ENCODE data around the gene DIPK1A.

The DIPK1A gene

GRCh38 chr1:92948071-92948470 lies 13.2 kb downstream of the DIPK1A start:
- peaks cover 24% of the 10 kb centered on the region for H3K4me1 Mint-ChIP-seq
- no peak overlapping the region for H3K27ac Mint-ChIP-seq
- no peak overlapping the region for H3K4me3 Mint-ChIP-seq
- DNase-seq (ENCODE audit: low spot score in 2 of 2) (no peak), ATAC-seq (no peak)
- H3K36me3 Mint-ChIP-seq, result no peaks in the 10 kb centered on the region
- no peaks in the 10 kb centered on the region for H3K9me3 Mint-ChIP-seq

GRCh38 chr1:92945748-92946270 lies 15.5 kb downstream of the DIPK1A start:
- no peak for DNase-seq (ENCODE audit: low spot score in 2 of 2)
- H3K4me1 Mint-ChIP-seq, result peaks cover 26% of the 10 kb centered on the region
- H3K9me3 Mint-ChIP-seq, result no peaks in the 10 kb centered on the region
- no peaks in the 10 kb centered on the region for H3K36me3 Mint-ChIP-seq
- H3K4me3 Mint-ChIP-seq, result no peak overlapping the region
- no peak for ATAC-seq
- no peak overlapping the region for H3K27ac Mint-ChIP-seq

GRCh38 chr1:92944901-92945747 lies 16.1 kb downstream of the DIPK1A start:
- no peak for ATAC-seq
- H3K4me1 Mint-ChIP-seq, result peaks cover 33% of the 10 kb centered on the region
- no peak overlapping the region for H3K27ac Mint-ChIP-seq
- no peak overlapping the region for H3K4me3 Mint-ChIP-seq
- H3K9me3 Mint-ChIP-seq, result no peaks in the 10 kb centered on the region
- H3K36me3 Mint-ChIP-seq, result no peaks in the 10 kb centered on the region
- no peak for DNase-seq (ENCODE audit: low spot score in 2 of 2)

GRCh38 chr1:92943502-92943847 lies 17.8 kb downstream of the DIPK1A start:
- Mint-ChIP-seq H3K27ac (no peak overlapping the region), H3K9me3 (no peaks in the 10 kb centered on the region), H3K36me3 (no peaks in the 10 kb centered on the region), H3K4me1 (peaks cover 36% of the 10 kb centered on the region), H3K4me3 (no peak overlapping the region)
- DNase-seq (ENCODE audit: low spot score in 2 of 2) (no peak), ATAC-seq (no peak)

- Mint-ChIP-seq H3K36me3 (no peaks in the 10 kb centered on the region), H3K9me3 (no peaks in the 10 kb centered on the region), H3K27ac (no peak overlapping the region), H3K4me1 (peaks cover 36% of the 10 kb centered on the region), H3K4me3 (no peak overlapping the region)
- ATAC-seq, result peak; percentile 61
- no peak for DNase-seq (ENCODE audit: low spot score in 2 of 2)
These were observed 20.7 kb downstream of the DIPK1A start for GRCh38 chr1:92940541-92940940.

GRCh38 chr1:92937731-92938130 lies 23.5 kb downstream of the DIPK1A start:
- DNase-seq (ENCODE audit: low spot score in 2 of 2) (no peak), ATAC-seq (no peak)
- Mint-ChIP-seq H3K9me3 (no peaks in the 10 kb centered on the region), H3K27ac (no peak overlapping the region), H3K4me3 (no peak overlapping the region), H3K36me3 (no peaks in the 10 kb centered on the region), H3K4me1 (peaks cover 31% of the 10 kb centered on the region)

GRCh38 chr1:92936865-92937264 lies 24.4 kb downstream of the DIPK1A start:
- DNase-seq (ENCODE audit: low spot score in 2 of 2) (no peak), ATAC-seq (no peak)
- Mint-ChIP-seq H3K27ac (no peak overlapping the region), H3K4me3 (no peak overlapping the region), H3K36me3 (no peaks in the 10 kb centered on the region), H3K9me3 (no peaks in the 10 kb centered on the region), H3K4me1 (peaks cover 31% of the 10 kb centered on the region)

- Mint-ChIP-seq H3K9me3 (no peaks in the 10 kb centered on the region), H3K4me3 (no peak overlapping the region), H3K4me1 (peaks cover 33% of the 10 kb centered on the region), H3K27ac (no peak overlapping the region), H3K36me3 (no peaks in the 10 kb centered on the region)
- ATAC-seq, result no peak
- no peak for DNase-seq (ENCODE audit: low spot score in 2 of 2)
These were observed 26.6 kb downstream of the DIPK1A start for GRCh38 chr1:92934395-92935378.

GRCh38 chr1:92933459-92933858 lies 27.8 kb downstream of the DIPK1A start:
- peaks cover 40% of the 10 kb centered on the region for H3K4me1 Mint-ChIP-seq
- no peak for ATAC-seq
- H3K9me3 Mint-ChIP-seq, result no peaks in the 10 kb centered on the region
- H3K4me3 Mint-ChIP-seq, result no peak overlapping the region
- no peak overlapping the region for H3K27ac Mint-ChIP-seq
- no peaks in the 10 kb centered on the region for H3K36me3 Mint-ChIP-seq
- no peak for DNase-seq (ENCODE audit: low spot score in 2 of 2)

- Mint-ChIP-seq H3K36me3 (no peaks in the 10 kb centered on the region), H3K27ac (no peak overlapping the region)
These were observed 29.6 kb downstream of the DIPK1A start for GRCh38 chr1:92931691-92932090.

GRCh38 chr1:92929461-92929860 lies 31.8 kb downstream of the DIPK1A start:
- Mint-ChIP-seq H3K4me1 (peaks cover 29% of the 10 kb centered on the region), H3K4me3 (no peak overlapping the region), H3K36me3 (no peaks in the 10 kb centered on the region), H3K9me3 (no peaks in the 10 kb centered on the region), H3K27ac (no peak overlapping the region)
- DNase-seq (ENCODE audit: low spot score in 2 of 2) (no peak), ATAC-seq (peak; percentile 50)

More at GRCh38 chr1:92931691-92932090, 29.6 kb downstream of the DIPK1A start:
- ATAC-seq (no peak), DNase-seq (ENCODE audit: low spot score in 2 of 2) (no peak)
- H3K4me1 Mint-ChIP-seq, result peaks cover 40% of the 10 kb centered on the region
- H3K9me3 Mint-ChIP-seq, result no peaks in the 10 kb centered on the region
- H3K4me3 Mint-ChIP-seq, result no peak overlapping the region

GRCh38 chr1:92927870-92928269 lies 33.4 kb downstream of the DIPK1A start:
- DNase-seq (ENCODE audit: low spot score in 2 of 2) (no peak), ATAC-seq (no peak)
- H3K36me3 Mint-ChIP-seq, result no peaks in the 10 kb centered on the region

GRCh38 chr1:92926873-92927272 lies 34.4 kb downstream of the DIPK1A start:
- ATAC-seq (no peak), DNase-seq (ENCODE audit: low spot score in 2 of 2) (no peak)
- Mint-ChIP-seq H3K4me3 (no peak overlapping the region), H3K27ac (no peak overlapping the region), H3K4me1 (peaks cover 21% of the 10 kb centered on the region), H3K36me3 (no peaks in the 10 kb centered on the region), H3K9me3 (no peaks in the 10 kb centered on the region)

More at GRCh38 chr1:92927870-92928269, 33.4 kb downstream of the DIPK1A start:
- Mint-ChIP-seq H3K4me1 (peaks cover 21% of the 10 kb centered on the region), H3K4me3 (no peak overlapping the region), H3K27ac (no peak overlapping the region), H3K9me3 (no peaks in the 10 kb centered on the region)

- Mint-ChIP-seq H3K4me3 (no peak overlapping the region), H3K4me1 (peaks cover 6% of the 10 kb centered on the region), H3K27ac (no peak overlapping the region), H3K9me3 (no peaks in the 10 kb centered on the region), H3K36me3 (no peaks in the 10 kb centered on the region)
- no peak for ATAC-seq
- DNase-seq (ENCODE audit: low spot score in 2 of 2), result no peak
These were observed 36.8 kb downstream of the DIPK1A start for GRCh38 chr1:92924501-92924900.

GRCh38 chr1:92923664-92924063 lies 37.6 kb downstream of the DIPK1A start:
- Mint-ChIP-seq H3K4me1 (no peaks in the 10 kb centered on the region), H3K36me3 (no peaks in the 10 kb centered on the region), H3K9me3 (no peaks in the 10 kb centered on the region), H3K27ac (no peak overlapping the region), H3K4me3 (no peak overlapping the region)
- DNase-seq (ENCODE audit: low spot score in 2 of 2), result no peak
- ATAC-seq, result no peak
